OCI-LY7 (cell line): Measurements from ENCODE around the gene SEL1L2. TPM values are rescaled to one million over a fixed set of nuclear protein-coding genes. Genes with fewer than 3 reads are reported as not detected.

Experiments
- BruUV-seq: library from RNA; stranded (reverse); fragments of 400-500 nt; replicated peaks from 2 replicates; lab custom pipeline; 2021; lab: Mats Ljungman, UMichigan
- CTCF ChIA-PET: fragments of 300-600 bp; sonication (Branson Sonifier 250); formaldehyde crosslinking; loops from one replicate; lab custom pipeline; 2022; ENCODE audit warnings: antibody characterized with exemption; ENCODE audit not compliant: unreplicated experiment; lab: Charles Lee
- POLR2A ChIA-PET: fragments of 300-600 bp; sonication (Branson Sonifier 250); formaldehyde crosslinking; loops from one replicate; lab custom pipeline; 2022; ENCODE audit warnings: antibody characterized with exemption; lab: Charles Lee
- DNase-seq: peaks from one replicate; pipeline ENCODE4 v3.0.0-alpha.2; 2015; ENCODE audit warnings: low spot score
- H2AFZ ChIP-seq: fragments of 200-600 bp; sonication (generic), shearing (Covaris generic); 2 replicates; pipeline ENCODE4 v1.6.1; 2014; ENCODE audit warnings: mild to moderate bottlenecking, antibody characterized with exemption, low read length, moderate library complexity
- H3K27ac ChIP-seq: fragments of 200-600 bp; sonication (generic); 2 replicates; pipeline ENCODE4 v1.5.1; 2014; ENCODE audit warnings: mixed run types, low read depth, mild to moderate bottlenecking, moderate library complexity, low read length, inconsistent platforms; ENCODE audit not compliant: poor library complexity, severe bottlenecking
- H3K36me3 ChIP-seq: fragments of 200-600 bp; sonication (generic); 2 replicates; pipeline ENCODE4 v1.6.1; 2014; ENCODE audit warnings: mild to moderate bottlenecking, antibody characterized with exemption, low read length, moderate library complexity, mixed read lengths; ENCODE audit not compliant: insufficient read depth
- H3K4me1 ChIP-seq: fragments of 200-600 bp; sonication (generic); 2 replicates; pipeline ENCODE4 v1.5.1; 2014; ENCODE audit warnings: mild to moderate bottlenecking, low read length; ENCODE audit not compliant: insufficient read depth, poor library complexity, severe bottlenecking
- H3K4me2 ChIP-seq: fragments of 200-600 bp; sonication (generic); 2 replicates; pipeline ENCODE4 v1.6.1; 2014; ENCODE audit warnings: mild to moderate bottlenecking, low read length
- H3K4me3 ChIP-seq: fragments of 200-600 bp; sonication (generic); 2 replicates; pipeline ENCODE4 v1.5.1; 2014; ENCODE audit warnings: mild to moderate bottlenecking, low read depth, low read length; ENCODE audit not compliant: poor library complexity, severe bottlenecking
- H3K79me2 ChIP-seq: fragments of 200-600 bp; sonication (generic); 2 replicates; pipeline ENCODE4 v1.6.1; 2016; ENCODE audit warnings: low read depth, mild to moderate bottlenecking, low read length, moderate library complexity, mixed read lengths; ENCODE audit not compliant: insufficient read depth
- H3K9me2 ChIP-seq: fragments of 200-600 bp; sonication (generic); 2 replicates; pipeline ENCODE4 v1.6.1; 2016; ENCODE audit warnings: mild to moderate bottlenecking, low read length, mixed read lengths; ENCODE audit not compliant: insufficient read depth
- H3K9me3 ChIP-seq: fragments of 200-600 bp; sonication (generic); 2 replicates; pipeline ENCODE4 v1.6.1; 2014; ENCODE audit warnings: mild to moderate bottlenecking, mixed run types, low read length, mixed read lengths
- H4K20me1 ChIP-seq: fragments of 200-600 bp; sonication (generic); 2 replicates; pipeline ENCODE4 v1.6.1; 2014; ENCODE audit warnings: mild to moderate bottlenecking, antibody characterized with exemption, low read length, moderate library complexity, mixed read lengths; ENCODE audit not compliant: insufficient read depth
- EZH2phosphoT487 ChIP-seq: fragments of 200-600 bp; sonication (generic); IDR thresholded peaks from 2 replicates; pipeline ENCODE4 v1.6.1; 2018; ENCODE audit warnings: low read depth, borderline replicate concordance, mild to moderate bottlenecking, mixed run types, antibody characterized with exemption, low read length, moderate library complexity, mixed read lengths
- intact Hi-C: fragments of 100-400 bp; cut with micrococcal nuclease; formaldehyde crosslinking; loops from one replicate; pipeline ENCODE4 v1.10.0; 2022; ENCODE audit not compliant: unreplicated experiment
- total RNA-seq, 2 experiments: library from RNA; depleted of rRNA in 1 of 2; stranded (reverse); fragments of >200 nt in 1 of 2; shearing (Covaris generic) in 1 of 2; gene quantifications; 2 replicates each; pipeline ENCODE4 v1.2.3, GENCODE V29; 2014 to 2022
- TF ChIP-seq, protein P1 (sequence below): fragments of 200-600 bp; sonication (generic); conservative IDR thresholded peaks from 2 replicates; pipeline ENCODE4 v1.5.1; 2014; ENCODE audit warnings: mild to moderate bottlenecking, antibody characterized with exemption, low read length, moderate library complexity, mixed read lengths

SEL1L2 gene
- total RNA-seq, 2 experiments from 2014 or later = not detected

DNA sequence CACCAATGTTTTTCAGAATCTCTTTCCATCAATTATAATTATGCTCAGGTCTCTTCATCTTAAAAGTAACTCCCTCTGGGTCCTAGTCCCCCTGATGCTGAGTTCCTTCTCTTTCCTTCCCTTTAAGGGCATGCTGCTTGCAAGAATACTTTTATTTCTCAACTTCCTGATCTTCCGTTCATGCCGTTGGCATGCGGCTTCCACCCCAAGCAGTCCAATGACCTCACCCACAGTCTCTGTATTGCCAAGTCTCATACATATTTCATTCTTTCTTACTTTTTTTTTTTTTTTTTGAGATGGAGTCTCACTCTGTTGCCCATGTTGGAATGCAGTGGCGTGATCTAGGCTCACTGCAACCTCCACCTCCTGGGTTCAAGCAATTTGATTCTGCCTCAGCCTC lies 122.1 kb downstream of the SEL1L2 start:
- ChIA-PET CTCF (no interaction called here), POLR2A (no interaction called here)
- no peak overlapping the region for H3K4me2 ChIP-seq
- no peak for TF ChIP-seq EZH2phosphoT487
- TF ChIP-seq, protein P1, sequence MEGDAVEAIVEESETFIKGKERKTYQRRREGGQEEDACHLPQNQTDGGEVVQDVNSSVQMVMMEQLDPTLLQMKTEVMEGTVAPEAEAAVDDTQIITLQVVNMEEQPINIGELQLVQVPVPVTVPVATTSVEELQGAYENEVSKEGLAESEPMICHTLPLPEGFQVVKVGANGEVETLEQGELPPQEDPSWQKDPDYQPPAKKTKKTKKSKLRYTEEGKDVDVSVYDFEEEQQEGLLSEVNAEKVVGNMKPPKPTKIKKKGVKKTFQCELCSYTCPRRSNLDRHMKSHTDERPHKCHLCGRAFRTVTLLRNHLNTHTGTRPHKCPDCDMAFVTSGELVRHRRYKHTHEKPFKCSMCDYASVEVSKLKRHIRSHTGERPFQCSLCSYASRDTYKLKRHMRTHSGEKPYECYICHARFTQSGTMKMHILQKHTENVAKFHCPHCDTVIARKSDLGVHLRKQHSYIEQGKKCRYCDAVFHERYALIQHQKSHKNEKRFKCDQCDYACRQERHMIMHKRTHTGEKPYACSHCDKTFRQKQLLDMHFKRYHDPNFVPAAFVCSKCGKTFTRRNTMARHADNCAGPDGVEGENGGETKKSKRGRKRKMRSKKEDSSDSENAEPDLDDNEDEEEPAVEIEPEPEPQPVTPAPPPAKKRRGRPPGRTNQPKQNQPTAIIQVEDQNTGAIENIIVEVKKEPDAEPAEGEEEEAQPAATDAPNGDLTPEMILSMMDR = no peak
- no peaks in the 10 kb centered on the region for H3K9me3 ChIP-seq
- DNase-seq = no peak
- intact Hi-C loops = no loop called here
- H3K4me1 ChIP-seq = no peaks in the 10 kb centered on the region
- BruUV-seq = no TSS peak
- no peaks in the 10 kb centered on the region for H3K36me3 ChIP-seq
- no peak overlapping the region for H3K4me3 ChIP-seq
- H3K27ac ChIP-seq = no peak overlapping the region
- no peaks in the 10 kb centered on the region for H3K9me2 ChIP-seq
- H4K20me1 ChIP-seq = no peaks in the 10 kb centered on the region
- no peaks in the 10 kb centered on the region for H3K79me2 ChIP-seq
- no peak overlapping the region for H2AFZ ChIP-seq

- Histone ChIP-seq H2AFZ (no peak overlapping the region), H3K9me2 (no peaks in the 10 kb centered on the region), H4K20me1 (no peaks in the 10 kb centered on the region), H3K4me1 (no peaks in the 10 kb centered on the region), H3K36me3 (no peaks in the 10 kb centered on the region), H3K4me2 (no peak overlapping the region), H3K9me3 (no peaks in the 10 kb centered on the region), H3K27ac (no peak overlapping the region), H3K79me2 (no peaks in the 10 kb centered on the region), H3K4me3 (no peak overlapping the region)
- intact Hi-C loops = no loop called here
- TF ChIP-seq, protein P1 = no peak
- TF ChIP-seq EZH2phosphoT487 = no peak
- POLR2A ChIA-PET = interaction anchor here (0.6 to 0.8 kb wide), 2 partner anchors 91 to 758 kb away, joined by 3 to 4 read pairs; no protein-coding TSS in a partner anchor
- no TSS peak for BruUV-seq
- no peak for DNase-seq
- CTCF ChIA-PET = no interaction called here
Measured at GRCh38 chr20:13865791-13866351, 124.5 kb downstream of the SEL1L2 start.

DNA sequence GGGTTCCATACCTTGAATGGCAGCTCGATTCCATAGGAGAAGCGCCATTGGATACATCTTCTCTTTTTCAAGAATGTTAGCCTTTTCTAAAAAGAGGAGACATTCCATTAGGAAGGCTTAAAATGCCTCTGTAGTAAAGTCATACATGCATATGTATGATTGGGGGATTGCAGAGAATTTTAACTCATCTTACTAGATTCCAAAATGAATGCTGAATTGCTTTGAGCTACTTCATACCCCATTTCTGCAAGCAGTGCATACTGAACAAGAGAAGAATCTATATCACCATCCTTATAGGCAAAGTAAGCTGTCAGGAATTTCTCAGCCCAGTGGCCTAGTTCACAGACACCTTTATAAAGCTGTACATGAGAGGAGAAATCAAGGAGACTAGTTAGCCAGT lies 125.3 kb downstream of the SEL1L2 start:
- TF ChIP-seq EZH2phosphoT487 = no peak
- TF ChIP-seq, protein P1 = no peak
- CTCF ChIA-PET = no interaction called here
- no peak for DNase-seq
- Histone ChIP-seq H3K9me3 (no peaks in the 10 kb centered on the region), H3K4me1 (no peaks in the 10 kb centered on the region), H2AFZ (no peak overlapping the region), H3K4me2 (no peak overlapping the region), H4K20me1 (no peaks in the 10 kb centered on the region), H3K36me3 (no peaks in the 10 kb centered on the region), H3K4me3 (no peak overlapping the region), H3K9me2 (no peaks in the 10 kb centered on the region), H3K79me2 (no peaks in the 10 kb centered on the region), H3K27ac (no peak overlapping the region)
- POLR2A ChIA-PET = interaction anchor here (0.8 kb wide), 1 partner anchor 758 kb away, joined by 3 read pairs; no protein-coding TSS in a partner anchor
- no TSS peak for BruUV-seq
- intact Hi-C loops = no loop called here
